Measurements from ENCODE around the gene INTS6.
"Not testable (repeated sequence)": the region's sequence is repeated elsewhere in the genome, so short reads cannot be mapped to it uniquely, and the experiment has no call there.

Gene INTS6

DNA sequence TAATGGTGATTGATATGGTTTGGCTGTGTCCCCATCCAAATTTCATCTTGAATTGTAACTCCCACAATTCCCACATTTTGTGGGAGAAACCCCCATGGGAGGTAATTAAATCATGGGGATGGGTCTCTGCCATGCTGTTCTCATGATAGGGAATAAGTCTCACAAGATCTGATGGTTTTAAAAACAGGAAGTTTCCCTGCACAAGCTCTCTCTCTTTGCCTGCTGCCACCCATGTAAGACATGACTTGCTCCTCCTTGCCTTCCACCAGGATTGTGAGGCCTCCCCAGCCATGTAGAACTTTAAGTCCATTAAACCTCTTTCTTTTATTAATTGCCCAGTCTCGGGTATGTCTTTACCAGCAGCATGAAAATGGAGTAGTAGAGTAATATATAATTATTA, 37.5 kb downstream of the INTS6 start:
- not testable (repeated sequence) for DNase-seq (ENCODE audit: low read depth, low spot score)

DNA sequence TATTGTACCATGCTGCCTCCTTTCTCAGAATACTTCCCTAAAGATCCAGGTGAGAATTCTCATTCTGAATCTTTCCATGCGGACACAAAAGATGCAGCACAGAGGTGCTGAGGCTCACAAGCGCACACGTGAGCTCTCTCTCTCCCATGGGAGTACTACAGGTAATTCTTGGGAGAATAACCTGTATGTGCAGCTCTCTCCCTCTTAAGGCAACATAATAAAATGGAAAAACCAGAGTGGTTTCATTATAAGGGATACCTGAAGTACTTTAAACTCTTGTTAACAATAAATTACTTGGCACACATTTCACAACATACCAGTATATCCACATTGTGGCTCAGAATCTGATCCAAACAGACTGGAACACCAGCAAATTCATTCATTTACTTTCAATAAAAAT, 40.4 kb downstream of the INTS6 start:
- no peak for DNase-seq (ENCODE audit: low read depth, low spot score)

DNA sequence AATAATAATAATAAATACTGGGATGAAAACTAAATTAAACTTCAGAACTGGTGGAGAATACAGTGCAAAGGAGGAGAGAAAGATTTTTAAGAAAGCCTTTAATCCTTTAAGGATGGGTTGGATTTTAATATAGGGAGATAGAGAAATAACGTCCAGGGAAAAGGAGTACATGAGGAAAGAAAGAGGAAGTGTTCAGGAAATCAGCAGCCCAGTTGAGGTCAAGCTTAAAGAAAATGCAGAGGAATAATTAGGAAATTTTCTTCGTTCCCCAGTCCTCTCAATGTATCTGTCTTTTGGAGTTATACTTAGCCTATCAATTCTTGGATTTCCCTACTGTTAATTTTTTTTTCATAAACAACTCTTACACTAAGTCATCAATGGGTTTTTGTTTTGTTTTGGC, 47.7 kb downstream of the INTS6 start:
- no peak for DNase-seq (ENCODE audit: low read depth, low spot score)

DNA sequence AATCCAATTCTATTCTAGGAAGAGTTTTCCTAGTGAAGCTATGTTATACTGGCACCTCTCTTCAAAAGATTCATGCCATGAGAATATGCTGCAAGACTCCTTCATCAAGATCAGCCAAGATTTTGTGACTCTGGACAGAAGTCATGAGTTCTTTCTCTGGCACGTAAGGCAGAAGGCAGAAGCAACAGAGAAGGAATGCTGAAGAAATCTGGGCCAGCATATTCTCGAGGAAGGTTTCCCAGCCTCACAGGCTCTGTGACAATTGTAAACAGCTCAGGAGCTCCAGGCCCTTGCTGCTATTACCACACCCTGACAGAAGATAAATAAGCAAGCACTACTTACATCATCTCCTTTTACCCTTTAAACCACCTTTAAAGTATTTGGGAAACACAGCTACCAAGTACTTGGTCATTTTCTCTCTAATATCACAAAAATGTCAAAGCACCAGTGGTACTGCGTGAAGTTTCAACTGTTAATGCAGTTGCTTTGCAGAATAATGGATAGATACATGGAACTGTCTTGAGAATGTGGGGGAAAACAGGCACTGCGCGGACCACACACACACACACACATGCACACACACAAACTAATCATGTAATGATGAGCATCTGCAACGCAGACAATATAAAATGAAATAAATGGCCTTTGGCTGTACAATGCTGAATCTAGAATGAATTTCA, 55.4 kb downstream of the INTS6 start:
- peak; percentile 65 for DNase-seq (ENCODE audit: low read depth, low spot score)

DNA sequence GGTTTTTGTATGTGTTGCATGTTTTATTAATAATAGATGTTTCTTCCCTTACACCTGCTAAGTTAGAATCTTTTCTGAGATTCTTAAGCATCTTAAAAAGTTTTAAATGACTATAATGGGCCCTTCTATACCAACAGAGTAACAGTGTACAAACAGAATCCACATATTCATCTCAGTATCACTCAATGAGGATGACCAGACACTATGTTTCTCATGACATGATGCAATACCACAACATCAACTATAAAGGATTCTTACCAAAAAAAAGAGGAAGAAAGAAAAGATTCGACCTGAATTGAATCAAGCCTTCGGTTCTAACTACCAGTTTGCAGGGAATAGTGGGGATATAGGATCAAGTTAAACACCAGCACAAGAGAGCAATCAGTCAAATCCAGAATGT, 56.5 kb downstream of the INTS6 start:
- DNase-seq (ENCODE audit: low read depth, low spot score) = no peak

DNA sequence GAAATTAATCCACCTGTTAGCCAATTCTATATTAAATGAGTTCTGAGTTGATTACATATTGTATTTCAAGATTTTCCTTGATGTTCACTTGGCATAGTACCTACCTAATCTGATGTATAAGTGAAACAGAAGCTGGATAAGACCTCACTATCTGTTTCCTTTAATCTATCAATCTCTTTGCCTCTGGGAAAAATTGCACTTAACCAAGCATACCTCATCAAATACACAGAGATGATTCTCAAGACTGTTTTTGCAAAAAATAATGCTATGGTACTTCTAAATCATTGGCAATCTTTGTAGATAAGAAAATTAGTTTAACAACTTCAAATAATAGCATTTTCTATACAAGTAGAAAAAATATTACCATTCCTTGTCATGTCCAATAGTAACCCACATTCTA, 58.1 kb downstream of the INTS6 start:
- DNase-seq (ENCODE audit: low read depth, low spot score) = no peak

DNA sequence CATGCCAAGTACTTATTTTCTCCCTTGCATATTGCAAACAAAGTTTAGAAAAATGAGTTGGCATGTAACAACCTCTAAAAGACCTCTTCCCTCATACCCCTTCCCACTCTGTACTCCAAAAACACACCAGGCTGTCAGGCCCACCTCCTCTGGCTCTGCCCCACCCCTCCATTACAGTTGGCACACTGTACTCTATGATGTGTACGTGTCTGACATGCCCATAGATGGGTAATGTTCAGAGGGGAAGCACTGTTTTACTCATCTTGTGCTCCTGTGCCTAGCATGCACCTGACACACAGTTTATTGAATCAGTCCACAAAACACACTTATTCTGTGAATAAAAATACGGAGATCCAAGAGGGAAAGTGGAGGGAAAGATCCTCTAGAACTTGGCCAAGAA, 67.7 kb downstream of the INTS6 start:
- no peak for DNase-seq (ENCODE audit: low read depth, low spot score)

DNA sequence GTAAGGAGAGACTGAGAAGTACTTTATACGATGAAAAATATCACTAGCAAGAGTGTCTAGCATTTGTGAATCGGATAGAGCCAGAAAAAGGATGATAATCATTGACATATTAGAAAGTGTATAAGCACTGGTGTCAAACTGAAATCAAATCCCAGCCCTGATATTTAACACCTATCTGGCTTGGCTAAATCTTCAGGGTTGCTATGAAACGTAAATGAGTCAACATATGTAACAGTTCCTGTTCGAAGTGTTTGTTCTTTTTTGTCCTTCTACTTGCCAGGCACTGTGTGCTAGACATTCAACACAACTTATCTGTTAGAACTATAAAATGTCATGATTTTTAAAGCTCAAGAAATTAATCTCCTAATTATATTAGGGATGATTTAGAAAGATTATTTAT, 72.6 kb downstream of the INTS6 start:
- no peak for DNase-seq (ENCODE audit: low read depth, low spot score)

DNA sequence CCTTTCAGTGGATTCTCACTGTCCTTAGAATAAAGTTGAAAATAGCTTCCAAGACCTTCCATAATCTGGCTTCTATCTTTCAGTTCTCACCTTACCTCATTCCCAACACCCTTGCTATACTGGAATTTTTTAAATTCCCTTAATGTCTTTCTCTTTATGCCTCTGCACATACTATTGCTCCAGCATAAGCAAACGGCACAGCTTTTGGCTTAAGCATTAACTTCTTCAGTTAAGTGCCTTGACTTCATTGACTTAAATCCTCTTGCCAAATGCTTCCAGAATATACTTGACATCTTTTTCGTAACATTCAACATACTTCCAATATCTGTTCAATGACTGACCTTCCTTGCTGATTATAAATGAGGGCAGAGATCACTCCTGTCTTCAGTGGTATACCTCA, 79.4 kb downstream of the INTS6 start:
- DNase-seq (ENCODE audit: low read depth, low spot score) = no peak

DNA sequence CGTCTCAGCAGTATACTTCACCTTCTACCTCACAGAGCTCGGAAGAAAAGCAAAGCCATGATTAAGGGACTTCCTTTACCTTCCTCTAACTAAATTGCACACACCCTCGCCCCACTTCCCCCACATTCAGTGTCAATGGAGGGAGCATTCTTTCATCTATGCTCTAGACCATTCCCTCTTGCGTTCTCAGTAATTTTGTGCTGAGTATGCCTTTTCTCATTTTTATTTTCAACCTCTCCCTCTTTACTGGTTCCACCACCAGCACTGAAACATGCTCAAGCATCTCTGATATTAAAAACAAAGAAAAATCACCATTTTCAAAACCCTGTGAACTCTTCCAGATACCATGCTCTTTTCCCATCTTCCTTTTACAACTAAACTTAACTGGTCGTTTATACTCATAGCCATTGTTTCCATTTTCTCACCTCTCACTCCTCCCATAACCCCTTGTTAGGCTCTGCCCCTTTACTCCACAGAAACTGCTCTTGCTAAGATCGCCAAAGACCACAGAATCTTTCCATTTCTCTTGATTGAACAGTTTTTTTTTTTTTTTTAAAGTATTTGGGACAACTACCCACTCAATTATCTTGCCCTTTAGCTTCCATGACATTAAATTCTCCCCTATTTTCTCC, 81.0 kb downstream of the INTS6 start:
- DNase-seq (ENCODE audit: low read depth, low spot score) = no peak

DNA sequence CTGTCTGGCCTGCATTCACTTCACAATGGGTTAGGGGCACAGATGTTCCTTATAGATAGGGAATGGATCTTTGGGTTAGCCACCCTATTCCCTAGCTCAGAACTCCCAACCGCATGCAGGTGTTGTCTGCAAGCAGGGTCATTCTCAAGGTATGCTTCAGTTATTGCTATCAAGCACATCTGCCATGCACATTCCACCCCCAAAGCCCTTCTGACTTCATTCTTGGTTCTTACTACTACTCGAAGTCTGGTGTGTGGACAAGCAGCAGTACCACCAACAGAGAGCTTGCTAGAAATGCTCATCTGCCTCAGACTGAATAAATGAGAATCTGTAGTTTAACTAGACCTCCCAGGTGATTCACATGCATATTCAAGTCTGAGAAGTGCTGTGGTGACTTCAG, 82.0 kb downstream of the INTS6 start:
- DNase-seq (ENCODE audit: low read depth, low spot score) = no peak

DNA sequence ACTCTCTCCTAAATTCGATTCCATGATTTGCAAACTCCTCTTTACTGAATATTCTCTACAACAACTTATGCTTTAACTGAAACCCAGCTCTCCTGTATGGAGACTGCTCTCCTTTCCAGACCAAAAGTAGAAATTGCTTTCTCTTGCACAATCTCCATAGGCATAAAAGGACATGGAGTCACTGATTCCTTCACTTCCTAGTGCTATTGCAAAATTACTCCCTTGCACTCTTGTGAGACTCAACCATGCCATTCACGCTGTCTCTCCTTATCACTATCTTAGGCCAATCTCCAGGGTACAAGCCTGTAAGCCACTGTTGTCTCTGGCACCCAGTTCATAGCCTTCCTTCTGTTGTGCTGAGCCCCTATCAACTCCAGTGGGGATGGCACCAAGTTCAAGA, 82.7 kb downstream of the INTS6 start:
- DNase-seq (ENCODE audit: low read depth, low spot score) = no peak

DNA sequence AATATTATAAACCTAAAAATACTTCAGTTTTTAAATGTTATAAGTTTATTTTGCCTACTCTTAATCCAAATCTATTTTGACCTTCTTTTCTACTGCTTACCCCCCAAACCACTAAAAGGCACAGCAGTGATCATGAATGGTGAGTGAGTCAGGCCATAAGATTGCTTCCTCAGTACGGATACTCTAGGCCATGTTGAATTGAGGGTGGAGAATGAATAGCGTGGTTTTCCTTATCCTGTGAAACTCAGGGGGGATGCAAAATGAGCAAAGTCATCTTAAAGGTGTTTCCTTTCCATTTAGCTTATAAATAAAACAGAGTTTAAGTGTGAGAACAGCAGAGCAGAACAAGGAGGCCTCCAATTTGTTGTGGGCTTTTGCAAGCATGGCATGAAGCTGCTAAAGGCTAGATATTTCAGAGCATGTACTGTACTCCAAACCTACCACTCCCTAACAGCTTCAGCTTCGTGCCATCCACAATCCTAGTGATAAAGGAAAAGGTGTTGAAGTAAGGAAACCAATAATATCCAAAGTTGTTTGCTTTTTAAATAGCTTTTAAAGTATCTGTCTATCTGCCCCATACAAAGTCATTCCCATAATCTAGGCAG, 88.3 kb downstream of the INTS6 start:
- DNase-seq (ENCODE audit: low read depth, low spot score) = no peak

DNA sequence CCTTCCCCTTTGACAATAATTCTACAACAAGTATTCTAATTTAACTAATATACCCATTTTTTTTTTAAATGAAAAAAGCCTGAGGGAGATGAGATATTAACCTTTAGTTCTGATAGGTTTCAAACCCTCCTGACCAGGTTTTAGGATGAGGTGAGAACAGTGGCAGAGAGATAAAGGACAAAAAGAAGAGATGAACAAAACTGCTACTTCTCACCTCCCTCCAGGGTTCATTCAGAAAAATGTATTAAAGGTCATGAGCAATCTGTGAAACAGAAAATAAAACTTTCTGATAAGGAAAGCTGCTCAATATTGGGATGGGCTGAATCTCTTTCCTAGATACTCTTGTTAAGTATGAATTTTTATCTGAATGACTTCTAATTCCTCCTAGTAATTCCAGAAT, 89.2 kb downstream of the INTS6 start:
- no peak for DNase-seq (ENCODE audit: low read depth, low spot score)

DNA sequence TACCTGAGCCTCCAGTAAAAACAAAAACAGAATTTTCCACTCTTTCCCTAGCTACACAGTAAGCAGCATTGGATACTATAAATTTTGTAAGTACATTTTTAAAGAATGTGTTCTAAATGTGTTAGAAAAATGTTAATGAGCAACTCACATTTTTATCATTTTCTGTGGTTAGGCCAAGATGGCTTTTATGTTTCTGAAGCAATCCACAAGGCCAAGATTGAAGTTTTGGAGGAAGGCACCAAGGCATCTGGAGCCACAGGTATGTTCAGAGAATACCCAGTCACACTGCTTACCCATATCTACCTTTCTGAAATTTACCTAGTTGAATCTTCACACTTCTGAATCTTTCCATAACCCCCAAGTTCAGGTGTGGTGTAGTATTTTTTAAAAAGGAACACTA, 91.7 kb downstream of the INTS6 start:
- no peak for DNase-seq (ENCODE audit: low read depth, low spot score)

DNA sequence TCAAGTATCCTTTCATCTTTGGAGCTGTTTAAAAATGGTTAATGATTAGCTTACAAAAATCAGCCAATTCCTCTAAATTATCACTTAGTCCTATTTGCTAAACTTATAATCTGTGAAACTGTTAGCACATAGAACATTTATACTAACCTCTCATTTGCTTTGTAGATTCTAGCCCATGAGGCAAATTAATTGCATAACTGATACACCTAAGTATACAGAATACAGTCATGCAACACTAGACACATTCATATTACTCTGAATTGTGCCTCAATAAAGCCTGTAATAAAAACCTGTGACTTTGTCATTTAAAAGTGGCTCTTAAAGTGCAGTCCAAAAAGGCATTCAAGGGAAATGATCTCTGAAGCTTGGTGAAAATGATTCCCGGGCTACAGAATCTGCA, 92.3 kb downstream of the INTS6 start:
- DNase-seq (ENCODE audit: low read depth, low spot score) = no peak

DNA sequence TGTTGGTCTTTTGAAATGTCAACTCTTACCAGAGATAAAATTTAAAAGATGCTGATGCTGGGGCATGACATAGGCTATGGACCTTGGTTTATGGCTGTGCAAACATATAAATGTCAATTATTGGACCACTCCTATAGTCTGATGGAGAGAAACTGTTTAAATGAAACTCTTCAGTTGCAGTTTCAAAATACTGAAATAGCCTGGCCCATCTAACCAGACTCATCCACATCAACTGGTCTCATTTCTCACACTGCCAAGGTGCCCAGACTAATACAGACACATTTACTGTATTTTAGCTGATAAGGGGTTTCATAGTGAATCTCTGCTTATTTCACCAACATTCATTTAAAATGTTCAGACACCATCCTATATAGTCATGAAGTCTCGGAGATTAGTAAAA, 93.5 kb downstream of the INTS6 start:
- DNase-seq (ENCODE audit: low read depth, low spot score) = no peak

DNA sequence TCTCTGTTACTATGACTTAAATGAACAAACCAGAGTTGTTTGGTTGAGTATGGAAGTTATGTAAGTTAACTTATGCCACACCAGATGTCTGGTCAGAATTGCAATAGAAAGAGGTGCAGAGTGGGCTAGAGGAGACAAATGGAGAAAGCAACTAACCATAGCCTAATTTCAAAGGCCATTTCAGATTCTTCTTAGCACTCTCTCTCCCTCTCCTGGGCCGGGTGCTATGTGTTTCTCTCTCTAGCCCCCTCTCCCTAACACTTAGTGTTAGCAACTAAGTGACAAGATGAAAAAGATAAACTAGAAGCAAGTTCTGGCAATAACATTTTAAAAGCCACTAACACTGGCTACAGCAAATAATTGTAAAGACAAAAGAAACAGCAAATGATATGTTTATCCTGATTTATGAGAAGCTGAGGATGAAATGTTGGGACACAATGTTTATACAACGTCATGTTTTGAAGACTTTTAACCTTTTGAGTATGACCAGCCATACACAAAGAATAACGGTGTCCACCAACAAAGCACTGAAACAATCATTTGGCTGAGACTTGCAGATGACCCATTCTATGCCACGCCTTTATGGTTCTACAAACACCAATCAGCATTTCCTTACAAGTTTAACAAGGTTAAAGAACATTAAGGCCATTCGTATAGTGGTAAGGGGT, 94.8 kb downstream of the INTS6 start:
- no peak for DNase-seq (ENCODE audit: low read depth, low spot score)

DNA sequence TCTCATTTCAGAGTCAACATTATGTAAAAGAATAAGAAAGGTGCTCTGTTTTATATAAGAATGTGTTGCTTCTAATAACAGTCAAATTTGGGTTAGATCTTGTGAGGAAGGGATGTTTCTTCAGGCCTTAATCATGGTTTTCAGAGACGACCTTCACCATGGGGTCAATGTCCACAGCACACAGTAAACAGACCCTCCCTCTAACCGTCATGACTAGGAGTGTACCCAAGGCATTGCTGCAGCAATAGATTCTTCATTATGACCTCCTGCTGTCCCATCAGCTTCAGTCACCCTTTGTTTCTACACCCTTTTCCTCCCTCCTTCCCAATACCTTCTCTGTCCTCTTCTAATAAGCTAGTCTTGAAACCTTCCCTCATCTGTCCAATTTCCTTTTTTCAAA, 97.6 kb downstream of the INTS6 start:
- DNase-seq (ENCODE audit: low read depth, low spot score) = no peak

DNA sequence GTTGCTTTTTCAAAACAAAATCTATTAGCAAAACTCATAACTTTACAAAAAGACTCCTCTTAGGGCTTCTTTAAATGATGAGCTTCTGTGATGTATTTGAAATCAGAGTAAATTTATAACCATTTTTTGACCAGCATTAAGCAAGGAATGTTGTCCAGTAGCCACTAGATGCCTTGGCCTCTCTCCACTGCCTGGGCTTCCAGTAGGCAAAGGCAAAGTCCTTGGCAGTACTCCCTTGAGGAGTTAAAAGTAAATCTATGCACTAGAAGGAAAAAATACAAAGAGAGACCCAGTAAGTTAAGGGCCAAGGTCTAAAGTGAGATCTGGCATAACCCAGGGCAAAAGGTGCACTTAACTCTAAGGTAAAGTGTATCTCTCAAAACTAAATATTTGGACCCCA, 103.8 kb downstream of the INTS6 start:
- DNase-seq (ENCODE audit: low read depth, low spot score) = no peak

DNA sequence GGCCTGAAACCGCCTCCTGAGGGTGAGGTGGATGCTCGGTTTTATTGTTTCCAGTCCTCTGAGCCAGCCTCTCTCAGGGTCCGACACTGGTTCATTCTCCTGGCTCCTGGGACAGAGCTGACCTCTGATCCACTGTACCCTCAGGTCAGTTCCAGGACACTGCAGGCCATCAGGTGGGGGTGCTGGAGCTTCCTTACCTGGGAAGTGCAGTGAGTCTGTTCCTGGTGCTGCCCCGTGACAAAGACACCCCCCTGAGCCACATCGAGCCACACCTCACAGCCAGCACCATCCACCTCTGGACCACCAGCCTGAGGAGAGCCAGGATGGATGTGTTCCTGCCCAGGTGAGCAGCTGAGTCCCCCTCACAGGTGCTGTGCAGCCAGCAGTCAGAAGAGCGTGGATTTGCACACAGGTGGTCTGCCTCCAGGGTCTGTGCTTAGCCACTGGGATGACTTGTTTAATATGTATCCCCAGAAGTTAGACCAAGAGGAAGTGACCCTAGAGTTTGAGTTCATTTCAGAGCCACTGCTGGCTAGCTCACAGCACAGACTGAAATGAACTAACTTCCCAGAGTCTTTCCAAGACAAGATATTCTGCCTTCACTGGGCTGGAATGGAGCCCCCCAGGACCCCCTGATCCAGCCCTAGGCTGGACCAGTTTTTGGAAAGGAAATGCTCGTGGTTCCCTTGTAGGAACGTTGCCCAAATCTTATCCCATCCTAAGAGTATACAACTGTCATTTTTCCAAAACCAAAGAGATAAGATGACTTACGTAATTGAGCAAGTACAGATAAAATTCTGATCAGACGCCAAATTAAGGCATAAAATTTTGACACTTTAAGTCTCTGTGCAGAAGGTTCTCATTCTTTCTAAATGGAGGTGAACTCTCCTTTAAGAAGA, 104.5 kb downstream of the INTS6 start:
- no peak for DNase-seq (ENCODE audit: low read depth, low spot score)

DNA sequence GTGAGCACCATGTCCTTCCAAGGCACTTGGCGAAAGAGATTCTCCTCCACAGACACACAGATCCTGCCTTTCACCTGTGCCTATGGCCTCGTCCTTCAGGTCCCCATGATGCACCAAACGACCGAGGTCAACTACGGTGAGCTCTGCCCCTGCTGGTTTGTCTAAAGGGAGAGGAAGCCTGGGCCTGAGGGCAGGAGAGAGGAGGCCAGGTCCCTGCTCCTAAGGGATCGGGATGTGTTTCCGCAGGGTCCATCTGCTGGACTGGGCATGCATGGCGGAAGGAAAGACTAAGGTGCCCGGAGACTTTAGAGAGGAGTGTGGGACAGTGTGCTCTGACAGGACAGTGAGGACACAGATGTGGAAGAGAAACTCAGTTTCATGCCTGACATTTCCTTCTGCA, 105.7 kb downstream of the INTS6 start:
- DNase-seq (ENCODE audit: low read depth, low spot score) = peak; percentile 32
